Prostate gland (tissue), 2 donors: ENCODE results near the gene ANGEL2.
"Not testable (repeated sequence)": the region's sequence is repeated elsewhere in the genome, so short reads cannot be mapped to it uniquely, and the experiment has no call there.

Experiments
- POLR2AphosphoS5 ChIP-seq: sonication (generic); formaldehyde crosslinking; IDR thresholded peaks from one replicate; pipeline ENCODE4 v1.6.1; 2017; ENCODE audit warnings: antibody characterized with exemption
- TF ChIP-seq, protein P1 (sequence below), 4 experiments: fragments of 200-600 bp in 2 of 4; fragments of 450-650 bp in 2 of 4; sonication (generic) in 2 of 4; IDR thresholded peaks; 1 replicate in 3 of 4; 2 replicates in 1 of 4; pipeline ENCODE4 v1.5.1; 2016 to 2019; ENCODE audit warnings: antibody characterized with exemption in 4 of 4, mild to moderate bottlenecking in 2 of 4, moderate library complexity in 2 of 4

DNA sequence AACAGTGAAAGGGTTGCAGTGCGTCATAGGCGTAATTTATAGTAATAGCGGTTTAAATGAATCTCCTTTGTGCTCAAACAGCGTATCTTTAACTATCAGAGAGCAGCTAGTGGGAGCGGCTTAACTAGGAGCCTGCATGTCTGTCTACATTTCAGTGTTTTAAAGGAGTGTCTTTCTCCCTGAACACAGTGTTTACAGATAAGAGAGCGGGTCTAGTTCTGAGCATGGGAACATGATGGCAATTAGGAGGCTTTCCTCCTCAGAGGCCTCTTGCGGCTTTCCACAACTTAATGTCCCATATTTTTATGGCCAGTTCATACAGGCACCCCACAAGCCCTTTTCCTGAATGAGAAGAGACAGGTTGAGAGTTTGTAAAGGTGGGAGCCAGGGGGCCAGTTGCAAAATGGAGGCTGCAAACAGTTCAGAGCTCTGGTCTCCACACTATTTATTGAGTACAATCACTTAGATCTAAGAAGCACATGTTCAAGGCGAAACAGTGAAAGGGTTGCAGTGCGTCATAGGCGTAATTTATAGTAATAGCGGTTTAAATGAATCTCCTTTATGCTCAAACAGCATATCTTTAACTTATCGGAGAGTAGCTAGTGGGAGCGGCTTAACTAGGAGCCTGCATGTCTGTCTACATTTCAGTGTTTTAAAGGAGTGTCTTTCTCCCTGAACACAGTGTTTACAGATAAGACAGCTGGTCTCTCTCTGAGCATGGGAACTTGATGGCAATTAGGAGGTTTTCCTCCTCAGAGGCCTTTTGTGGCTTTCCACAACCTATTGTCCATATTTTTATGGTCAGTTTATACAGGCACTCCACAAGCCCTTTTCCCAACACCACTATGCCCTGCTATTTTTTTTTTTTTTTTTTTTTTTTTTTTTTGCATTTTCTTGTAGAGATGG, 29.9 kb upstream of the ANGEL2 start:
- TF ChIP-seq, protein P1, sequence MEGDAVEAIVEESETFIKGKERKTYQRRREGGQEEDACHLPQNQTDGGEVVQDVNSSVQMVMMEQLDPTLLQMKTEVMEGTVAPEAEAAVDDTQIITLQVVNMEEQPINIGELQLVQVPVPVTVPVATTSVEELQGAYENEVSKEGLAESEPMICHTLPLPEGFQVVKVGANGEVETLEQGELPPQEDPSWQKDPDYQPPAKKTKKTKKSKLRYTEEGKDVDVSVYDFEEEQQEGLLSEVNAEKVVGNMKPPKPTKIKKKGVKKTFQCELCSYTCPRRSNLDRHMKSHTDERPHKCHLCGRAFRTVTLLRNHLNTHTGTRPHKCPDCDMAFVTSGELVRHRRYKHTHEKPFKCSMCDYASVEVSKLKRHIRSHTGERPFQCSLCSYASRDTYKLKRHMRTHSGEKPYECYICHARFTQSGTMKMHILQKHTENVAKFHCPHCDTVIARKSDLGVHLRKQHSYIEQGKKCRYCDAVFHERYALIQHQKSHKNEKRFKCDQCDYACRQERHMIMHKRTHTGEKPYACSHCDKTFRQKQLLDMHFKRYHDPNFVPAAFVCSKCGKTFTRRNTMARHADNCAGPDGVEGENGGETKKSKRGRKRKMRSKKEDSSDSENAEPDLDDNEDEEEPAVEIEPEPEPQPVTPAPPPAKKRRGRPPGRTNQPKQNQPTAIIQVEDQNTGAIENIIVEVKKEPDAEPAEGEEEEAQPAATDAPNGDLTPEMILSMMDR (IDR thresholded peaks at IDR 0.05), result not testable (repeated sequence)
- not testable (repeated sequence) for TF ChIP-seq POLR2AphosphoS5
